Mesodermal cell (in vitro differentiated cells): ENCODE results near the gene NECAP2.
"Not testable (repeated sequence)": the region's sequence is repeated elsewhere in the genome, so short reads cannot be mapped to it uniquely, and the experiment has no call there.

Experiments used
- H3K27ac ChIP-seq: 2 replicates; pipeline ENCODE4 v1.7.0; 2013; ENCODE audit warnings: mild to moderate bottlenecking, low read depth, low read length, moderate library complexity; ENCODE audit not compliant: severe bottlenecking
- H3K36me3 ChIP-seq: 2 replicates; pipeline ENCODE4 v1.7.1; 2013; ENCODE audit warnings: mild to moderate bottlenecking, low read length, moderate library complexity; ENCODE audit not compliant: control insufficient read depth, insufficient read depth
- H3K4me1 ChIP-seq: one replicate; pipeline ENCODE4 v1.7.1; 2013; ENCODE audit warnings: mild to moderate bottlenecking, low read length; ENCODE audit not compliant: insufficient read depth, control insufficient read depth, poor library complexity, severe bottlenecking
- H3K4me3 ChIP-seq: 2 replicates; pipeline ENCODE4 v1.7.0; 2013; ENCODE audit warnings: low read length, control low read depth, mild to moderate bottlenecking; ENCODE audit not compliant: insufficient read depth, poor library complexity, severe bottlenecking; ENCODE audit errors: extremely low read depth
- H3K9me3 ChIP-seq: 2 replicates; pipeline ENCODE4 v1.7.1; 2013; ENCODE audit warnings: mild to moderate bottlenecking, low read length, moderate library complexity; ENCODE audit not compliant: control insufficient read depth
- WGBS, 2 experiments: methylation state at CpG; one replicate each; pipeline ENCODE4 v1.1.5; 2013; ENCODE audit warnings: missing lambda C conversion rate in 2 of 2; ENCODE audit not compliant: insufficient coverage in 2 of 2; 5-methylcytosine and 5-hydroxymethylcytosine counted together

The NECAP2 gene

GRCh38 chr1:16483639-16484500 lies 43.3 kb downstream of the NECAP2 start:
- H3K9me3 ChIP-seq, H3K4me3 ChIP-seq, H3K27ac ChIP-seq, H3K4me1 ChIP-seq: not testable (repeated sequence)
- H3K36me3 ChIP-seq: peaks cover 64% of the 10 kb centered on the region
- WGBS, 2 experiments: 95 to 97% methylated on average over 14 to 34 of the region's 45 CpGs

- Histone ChIP-seq H3K27ac (no peak overlapping the region), H3K4me1 (no peaks in the 10 kb centered on the region), H3K36me3 (peaks cover 63% of the 10 kb centered on the region), H3K4me3 (no peak overlapping the region), H3K9me3 (no peaks in the 10 kb centered on the region)
- WGBS, 2 experiments: 89 to 100% methylated on average over 6 of the region's 8 CpGs
These were observed 43.9 kb downstream of the NECAP2 start for GRCh38 chr1:16484501-16484835.

- no peak overlapping the region for H3K4me3 ChIP-seq
- H3K36me3 ChIP-seq: peaks cover 63% of the 10 kb centered on the region
- H3K27ac ChIP-seq: no peak overlapping the region
- no peaks in the 10 kb centered on the region for H3K9me3 ChIP-seq
- no peaks in the 10 kb centered on the region for H3K4me1 ChIP-seq
- 95 to 97% methylated on average over 2 to 6 of the region's 6 CpGs for WGBS, 2 experiments
These were observed 44.4 kb downstream of the NECAP2 start for GRCh38 chr1:16484931-16485330.

GRCh38 chr1:16486316-16486715 lies 45.8 kb downstream of the NECAP2 start:
- H3K9me3 ChIP-seq, H3K27ac ChIP-seq, H3K4me1 ChIP-seq, H3K4me3 ChIP-seq: not testable (repeated sequence)
- WGBS, 2 experiments: 97 to 98% methylated on average over 8 of the region's 8 CpGs
- peaks cover 56% of the 10 kb centered on the region for H3K36me3 ChIP-seq

GRCh38 chr1:16487011-16487410 lies 46.5 kb downstream of the NECAP2 start:
- H3K4me1 ChIP-seq: not testable (repeated sequence)

GRCh38 chr1:16489195-16489880 lies 48.8 kb downstream of the NECAP2 start:
- not testable (repeated sequence) for H3K27ac ChIP-seq, H3K4me1 ChIP-seq, H3K4me3 ChIP-seq, H3K9me3 ChIP-seq
- 80 to 100% methylated on average over 1 to 2 of the region's 9 CpGs for WGBS, 2 experiments
- peaks cover 35% of the 10 kb centered on the region for H3K36me3 ChIP-seq

More at GRCh38 chr1:16487011-16487410, 46.5 kb downstream of the NECAP2 start:
- not testable (repeated sequence) for H3K9me3 ChIP-seq, H3K4me3 ChIP-seq, H3K27ac ChIP-seq
- peaks cover 50% of the 10 kb centered on the region for H3K36me3 ChIP-seq

GRCh38 chr1:16491056-16491675 lies 50.6 kb downstream of the NECAP2 start:
- H3K9me3 ChIP-seq: no peaks in the 10 kb centered on the region
- no peak overlapping the region for H3K27ac ChIP-seq
- 50 to 64% methylated on average over 6 to 8 of the region's 9 CpGs for WGBS, 2 experiments
- H3K4me3 ChIP-seq: no peak overlapping the region
- peaks cover 22% of the 10 kb centered on the region for H3K36me3 ChIP-seq
- no peaks in the 10 kb centered on the region for H3K4me1 ChIP-seq

- 67 to 83% methylated on average over 2 to 4 of the region's 7 CpGs for WGBS, 2 experiments
These were observed 52.4 kb downstream of the NECAP2 start for GRCh38 chr1:16492937-16493336.

GRCh38 chr1:16493731-16494130 lies 53.2 kb downstream of the NECAP2 start:
- peaks cover 14% of the 10 kb centered on the region for H3K36me3 ChIP-seq
- not testable (repeated sequence) for H3K4me3 ChIP-seq, H3K9me3 ChIP-seq, H3K27ac ChIP-seq, H3K4me1 ChIP-seq
- 73 to 83% methylated on average over 6 to 9 of the region's 9 CpGs for WGBS, 2 experiments

More at GRCh38 chr1:16492937-16493336, 52.4 kb downstream of the NECAP2 start:
- not testable (repeated sequence) for H3K27ac ChIP-seq, H3K4me1 ChIP-seq, H3K9me3 ChIP-seq, H3K4me3 ChIP-seq
- peaks cover 14% of the 10 kb centered on the region for H3K36me3 ChIP-seq

- not testable (repeated sequence) for H3K27ac ChIP-seq, H3K4me3 ChIP-seq, H3K9me3 ChIP-seq, H3K36me3 ChIP-seq, H3K4me1 ChIP-seq
- WGBS, 2 experiments: 81 to 95% methylated on average over 5 of the region's 5 CpGs
These were observed 57.0 kb downstream of the NECAP2 start for GRCh38 chr1:16497474-16497904.

GRCh38 chr1:16498047-16498446 lies 57.5 kb downstream of the NECAP2 start:
- not testable (repeated sequence) for H3K4me1 ChIP-seq, H3K36me3 ChIP-seq, H3K27ac ChIP-seq, H3K9me3 ChIP-seq
- peak overlapping the region; percentile 57 for H3K4me3 ChIP-seq
- WGBS, 2 experiments: 52 to 53% methylated on average over 8 to 9 of the region's 10 CpGs
